ENCODE data around the gene SOWAHB.

DNA sequence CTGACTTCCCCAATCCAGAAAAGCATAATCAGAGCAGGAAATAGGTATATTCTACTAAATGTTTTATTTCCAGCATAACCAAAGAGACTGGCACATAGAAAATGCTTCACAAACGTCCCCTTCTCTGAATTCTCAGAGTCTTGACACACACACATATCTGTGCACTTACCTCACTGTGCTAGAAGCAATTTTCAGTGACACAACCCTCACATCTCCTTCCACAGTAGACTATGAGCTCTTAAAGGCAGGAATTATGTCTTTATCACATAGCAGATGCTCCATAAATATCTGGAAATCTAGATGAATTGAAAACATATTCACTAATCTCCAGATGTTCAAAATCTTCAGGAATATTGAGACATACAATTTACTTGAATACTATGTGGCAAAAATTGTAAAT lies 5.9 kb downstream of the SOWAHB start:
- TF ChIP-seq EZH2 (IDR thresholded peaks at IDR 0.05; ENCODE audit: low read length, missing control alignments) (no peak), CTCF (conservative IDR thresholded peaks at IDR 0.05 in 1 of 2, IDR thresholded peaks at IDR 0.05 in 1 of 2; ENCODE audit: low read depth in 1 of 2, low read length in 2 of 2) (no peak)
